HG03354 (cell line): ENCODE data around the gene BNC2.

ENCODE experiments used
- ATAC-seq: cut with Tn5 transposase; IDR thresholded peaks from one replicate; pipeline ENCODE4 v1.9.1; 2021; ENCODE audit warnings: mild to moderate bottlenecking; ENCODE audit not compliant: unreplicated experiment, poor library complexity, severe bottlenecking

The BNC2 gene

GRCh38 chr9:16869882-16870595 lies 431 bp downstream of the BNC2 start:
- ATAC-seq = no peak

- ATAC-seq = no peak
Observed at GRCh38 chr9:16869131-16869881, 1.2 kb downstream of the BNC2 start.

- no peak for ATAC-seq
Observed at GRCh38 chr9:16868701-16869100, 1.8 kb downstream of the BNC2 start.

GRCh38 chr9:16867576-16868311 lies 2.7 kb downstream of the BNC2 start:
- no peak for ATAC-seq

GRCh38 chr9:16866587-16866986 lies 3.9 kb downstream of the BNC2 start:
- no peak for ATAC-seq

GRCh38 chr9:16864649-16865434 lies 5.6 kb downstream of the BNC2 start:
- no peak for ATAC-seq

- no peak for ATAC-seq
Observed at GRCh38 chr9:16848179-16848578, 22.3 kb downstream of the BNC2 start.

- no peak for ATAC-seq
Observed at GRCh38 chr9:16846986-16847385, 23.5 kb downstream of the BNC2 start.

- ATAC-seq = no peak
Observed at GRCh38 chr9:16846367-16846766, 24.1 kb downstream of the BNC2 start.

- ATAC-seq = no peak
Observed at GRCh38 chr9:16834817-16835216, 35.7 kb downstream of the BNC2 start.

- no peak for ATAC-seq
Observed at GRCh38 chr9:16833296-16833835, 37.1 kb downstream of the BNC2 start.

GRCh38 chr9:16832101-16832500 lies 38.4 kb downstream of the BNC2 start:
- ATAC-seq = no peak

- ATAC-seq = no peak
Observed at GRCh38 chr9:16830806-16831205, 39.7 kb downstream of the BNC2 start.

GRCh38 chr9:16828340-16829281 lies 41.9 kb downstream of the BNC2 start:
- no peak for ATAC-seq

- no peak for ATAC-seq
Observed at GRCh38 chr9:16825971-16826625, 44.4 kb downstream of the BNC2 start.

- no peak for ATAC-seq
Observed at GRCh38 chr9:16825331-16825725, 45.1 kb downstream of the BNC2 start.

GRCh38 chr9:16824545-16825330 lies 45.7 kb downstream of the BNC2 start:
- ATAC-seq = no peak
